DMS153 (cell line): Measurements from ENCODE around the gene ADRB1.

Source experiments
- DNase-seq: peaks from one replicate; lab custom pipeline; 2025; lab: John Stamatoyannopoulos, UW

The ADRB1 gene

DNA sequence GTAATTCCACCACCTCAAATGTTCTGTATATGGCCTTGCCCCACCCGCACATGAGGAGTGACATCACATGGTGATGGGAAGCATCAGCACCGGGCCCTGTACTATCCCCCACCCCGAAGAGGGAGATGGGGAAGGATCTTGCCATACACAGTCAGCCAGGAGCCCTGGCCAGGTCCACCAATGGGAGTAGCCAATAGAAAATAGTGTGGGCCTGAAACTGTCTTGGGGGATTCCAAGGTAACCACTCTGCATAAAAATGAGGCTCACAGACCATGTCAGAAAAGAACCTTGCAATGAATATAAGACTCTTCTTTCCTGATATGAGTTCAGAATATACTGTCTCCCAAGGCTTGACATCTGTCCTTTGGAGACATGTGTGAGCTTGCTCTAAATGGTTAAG, 51.1 kb downstream of the ADRB1 start:
- no peak for DNase-seq

DNA sequence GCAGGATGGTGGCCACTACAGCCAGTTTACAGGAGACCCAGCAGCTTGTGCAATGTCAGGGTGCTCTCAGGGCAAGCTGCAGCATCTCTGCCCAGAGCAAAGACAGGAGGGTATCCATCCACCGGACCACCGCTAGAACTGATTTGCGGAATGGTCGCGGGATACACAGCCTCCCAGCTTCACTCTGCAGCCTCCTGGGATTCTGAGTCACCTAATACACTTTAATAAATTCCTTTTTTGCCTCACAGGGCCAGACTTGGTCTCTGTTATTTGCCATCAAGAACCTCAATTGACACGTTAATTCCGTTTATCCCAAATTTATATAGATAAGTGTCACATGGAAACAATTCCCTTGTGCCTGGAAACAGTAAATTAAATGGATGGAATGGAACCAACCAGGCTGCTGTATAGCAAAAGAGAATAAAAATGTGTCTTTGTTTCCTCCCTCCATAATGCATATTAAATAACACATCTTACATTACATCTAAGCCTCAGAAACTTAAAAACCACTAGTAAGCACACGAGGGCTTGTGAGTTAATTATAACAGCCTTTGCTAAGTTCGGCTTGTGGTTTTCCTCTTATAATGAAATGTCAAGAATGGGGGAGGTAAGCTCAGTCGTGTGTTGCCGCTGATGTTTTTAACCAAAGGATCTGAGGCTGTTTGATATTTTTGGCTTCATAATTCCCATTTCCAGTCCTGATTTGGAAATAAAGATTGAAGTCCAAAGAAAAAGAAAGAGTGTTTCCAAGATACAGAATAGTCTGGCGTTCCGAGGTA, 52.1 kb downstream of the ADRB1 start:
- no peak for DNase-seq
